Colon (tissue), 2 donors: ENCODE measurements around the gene TMEM208.

ENCODE experiments used
- FAIRE-seq: peaks from 2 replicates; lab custom pipeline; 2012; peaks lifted over from hg19 to GRCh38; lab: Jason Lieb, UNC
- donor health status: control.
- donor health status: control.

Gene TMEM208

DNA sequence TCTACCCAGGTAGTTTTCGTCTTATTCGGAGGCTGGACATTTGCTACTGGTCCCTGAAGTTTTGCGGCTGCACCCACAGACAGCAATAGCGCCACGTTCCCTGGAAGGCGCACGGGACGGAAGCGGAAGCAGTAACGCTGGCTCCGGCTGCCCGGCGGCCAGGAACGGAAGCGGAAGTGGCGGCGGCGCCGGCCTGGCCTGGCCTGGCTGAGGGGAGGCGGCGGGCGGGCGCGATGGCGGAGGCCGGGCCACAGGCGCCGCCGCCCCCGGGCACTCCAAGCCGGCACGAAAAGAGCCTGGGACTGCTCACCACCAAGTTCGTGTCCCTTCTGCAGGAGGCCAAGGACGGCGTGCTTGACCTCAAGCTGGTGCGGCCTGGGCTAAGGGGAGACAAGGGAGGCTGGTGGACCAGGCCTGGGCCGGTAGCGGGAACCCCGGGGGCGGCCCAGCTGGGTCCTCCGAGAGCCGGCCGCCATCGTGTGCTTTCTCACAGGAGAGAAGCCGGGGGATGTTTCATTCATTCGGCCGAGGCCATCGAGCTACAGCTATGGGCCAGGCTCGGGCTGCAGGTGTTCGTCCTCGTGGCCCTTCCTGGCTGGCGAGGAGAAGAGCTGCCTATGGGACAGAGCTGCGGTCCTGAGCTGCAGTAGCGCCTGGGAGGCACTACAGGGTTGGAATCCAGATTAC, 34.8 kb upstream of the TMEM208 start, which contains the start of gene E2F4:
Gene E2F4, plus strand, starts transcription at position 161 of the 687 bp plus-strand sequence. Its CDS starts 73 bp downstream, at position 234.
- no peak for FAIRE-seq

DNA sequence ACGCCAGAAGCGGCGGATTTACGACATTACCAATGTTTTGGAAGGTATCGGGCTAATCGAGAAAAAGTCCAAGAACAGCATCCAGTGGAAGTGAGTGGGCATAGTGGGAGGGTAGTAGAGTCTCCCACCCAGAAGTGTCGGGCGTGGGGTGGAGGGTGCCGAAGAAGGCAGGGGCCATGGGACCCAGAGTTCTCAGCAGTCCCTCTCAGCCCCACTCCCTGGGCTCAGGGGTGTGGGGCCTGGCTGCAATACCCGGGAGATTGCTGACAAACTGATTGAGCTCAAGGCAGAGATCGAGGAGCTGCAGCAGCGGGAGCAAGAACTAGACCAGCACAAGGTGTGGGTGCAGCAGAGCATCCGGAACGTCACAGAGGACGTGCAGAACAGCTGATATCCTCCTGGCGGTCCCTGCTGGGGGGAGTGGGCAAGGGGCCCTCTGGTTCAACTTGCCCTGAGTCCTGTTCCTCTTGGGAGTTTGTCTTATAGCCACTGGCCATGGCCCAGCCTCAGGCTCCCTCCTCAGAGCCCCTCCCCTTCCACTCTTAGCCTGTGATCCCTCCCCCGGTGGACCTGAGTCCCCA, 34.1 kb upstream of the TMEM208 start:
- no peak for FAIRE-seq

DNA sequence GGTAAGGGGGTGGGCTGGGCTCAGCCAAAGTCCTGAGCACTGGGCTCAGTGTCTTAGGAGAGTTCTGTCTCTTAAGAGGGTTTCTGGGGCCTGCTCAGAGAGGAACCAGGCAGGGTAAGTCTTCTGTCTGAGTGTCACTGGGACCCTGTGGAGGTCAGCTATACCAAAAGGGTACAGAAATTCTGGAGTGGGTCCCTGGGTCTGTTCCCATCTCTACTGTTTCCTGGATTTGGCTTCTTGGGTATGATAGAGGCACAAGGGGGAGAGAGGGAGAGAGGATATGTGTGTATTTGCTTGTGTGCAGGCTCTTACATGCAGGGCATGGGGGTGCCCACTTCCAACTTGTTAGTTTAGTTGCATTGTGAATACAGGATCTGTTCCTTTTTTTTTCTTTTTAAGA, 33.4 kb upstream of the TMEM208 start:
- no peak for FAIRE-seq

DNA sequence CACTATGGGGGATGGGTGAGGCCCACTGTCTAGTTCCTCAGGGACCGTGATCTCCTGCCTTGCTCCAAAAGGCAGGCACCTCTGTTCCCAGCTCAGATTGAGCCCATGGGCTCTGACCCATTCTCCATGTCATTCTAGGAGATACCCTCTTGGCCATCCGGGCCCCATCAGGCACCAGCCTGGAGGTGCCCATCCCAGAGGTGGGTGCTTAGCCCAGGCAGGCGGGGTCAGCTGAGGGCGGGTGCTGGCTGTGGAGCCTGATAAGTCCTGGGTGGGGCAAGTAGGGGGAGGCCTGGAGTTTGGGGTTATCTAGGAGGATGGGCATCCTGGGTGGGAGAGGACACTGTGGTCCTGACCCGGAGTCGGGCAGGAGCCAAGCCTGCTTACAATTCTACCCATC, 32.7 kb upstream of the TMEM208 start:
- no peak for FAIRE-seq

DNA sequence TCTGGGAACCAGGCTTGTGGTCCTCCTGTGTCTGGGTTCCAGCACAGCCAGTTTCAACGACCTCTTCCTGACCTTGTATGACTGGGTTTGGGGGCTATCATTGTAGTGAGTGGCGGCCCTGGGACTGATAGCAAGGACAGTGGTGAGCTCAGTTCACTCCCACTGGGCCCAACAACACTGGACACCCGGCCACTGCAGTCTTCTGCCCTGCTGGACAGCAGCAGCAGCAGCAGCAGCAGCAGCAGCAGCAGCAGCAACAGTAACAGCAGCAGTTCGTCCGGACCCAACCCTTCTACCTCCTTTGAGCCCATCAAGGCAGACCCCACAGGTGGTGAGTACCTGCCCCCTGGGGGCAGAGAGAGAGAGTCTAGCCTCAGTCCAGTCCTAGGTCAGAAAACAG, 31.3 kb upstream of the TMEM208 start:
- no peak for FAIRE-seq

DNA sequence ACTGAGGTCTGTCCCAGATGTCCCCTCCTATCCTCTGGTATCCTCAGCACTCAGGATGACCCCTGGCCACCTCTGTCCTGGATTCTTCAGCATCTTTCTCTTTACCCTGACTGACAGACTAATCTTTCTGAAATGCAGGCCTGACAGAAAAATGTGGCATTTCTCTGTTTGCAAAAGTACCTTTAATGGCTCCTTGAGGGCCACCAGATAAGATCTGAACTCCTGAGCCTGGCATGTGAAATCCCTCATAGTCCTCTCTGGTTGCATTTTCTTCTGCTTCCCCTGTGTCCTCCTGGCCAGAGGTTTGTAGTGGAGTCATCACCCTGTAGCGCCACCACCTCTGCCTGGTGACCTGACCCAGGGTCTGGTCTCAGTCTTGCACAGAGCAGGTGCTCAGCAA, 30.0 kb upstream of the TMEM208 start:
- no peak for FAIRE-seq

DNA sequence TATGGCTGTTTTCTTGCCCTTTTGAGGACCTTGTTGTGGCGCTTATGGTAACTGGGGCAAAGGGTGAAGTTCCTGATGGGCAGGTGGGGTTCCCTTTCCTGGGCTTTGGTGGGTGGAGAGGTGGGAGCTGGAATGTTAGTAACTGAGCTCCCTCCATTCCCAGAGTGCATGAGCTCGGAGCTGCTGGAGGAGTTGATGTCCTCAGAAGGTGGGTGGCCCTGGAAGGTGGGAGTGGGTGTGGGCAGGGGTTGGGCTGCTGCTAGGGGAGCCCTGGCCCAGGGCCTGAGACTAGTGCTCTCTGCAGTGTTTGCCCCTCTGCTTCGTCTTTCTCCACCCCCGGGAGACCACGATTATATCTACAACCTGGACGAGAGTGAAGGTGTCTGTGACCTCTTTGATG, 29.2 kb upstream of the TMEM208 start:
- FAIRE-seq: no peak

DNA sequence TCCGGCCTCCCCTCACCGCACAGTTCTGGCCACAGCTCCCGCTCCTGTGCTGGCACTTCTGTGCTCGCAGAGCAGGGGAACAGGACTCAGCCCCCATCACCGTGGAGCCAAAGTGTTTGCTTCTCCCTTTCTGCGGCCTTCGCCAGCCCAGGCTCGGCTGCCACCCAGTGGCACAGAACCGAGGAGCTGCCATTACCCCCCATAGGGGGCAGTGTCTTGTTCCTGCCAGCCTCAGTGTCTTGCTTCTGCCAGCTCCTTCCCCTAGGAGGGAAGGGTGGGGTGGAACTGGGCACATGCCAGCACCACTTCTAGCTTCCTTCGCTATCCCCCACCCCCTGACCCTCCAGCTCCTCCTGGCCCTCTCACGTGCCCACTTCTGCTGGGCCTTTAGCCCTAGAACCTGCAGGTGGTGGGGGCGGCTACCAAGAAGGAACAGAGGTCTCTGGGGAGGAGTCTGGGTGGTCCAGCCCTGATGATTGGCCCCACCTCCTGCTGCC, 28.6 kb upstream of the TMEM208 start:
- FAIRE-seq: no peak

DNA sequence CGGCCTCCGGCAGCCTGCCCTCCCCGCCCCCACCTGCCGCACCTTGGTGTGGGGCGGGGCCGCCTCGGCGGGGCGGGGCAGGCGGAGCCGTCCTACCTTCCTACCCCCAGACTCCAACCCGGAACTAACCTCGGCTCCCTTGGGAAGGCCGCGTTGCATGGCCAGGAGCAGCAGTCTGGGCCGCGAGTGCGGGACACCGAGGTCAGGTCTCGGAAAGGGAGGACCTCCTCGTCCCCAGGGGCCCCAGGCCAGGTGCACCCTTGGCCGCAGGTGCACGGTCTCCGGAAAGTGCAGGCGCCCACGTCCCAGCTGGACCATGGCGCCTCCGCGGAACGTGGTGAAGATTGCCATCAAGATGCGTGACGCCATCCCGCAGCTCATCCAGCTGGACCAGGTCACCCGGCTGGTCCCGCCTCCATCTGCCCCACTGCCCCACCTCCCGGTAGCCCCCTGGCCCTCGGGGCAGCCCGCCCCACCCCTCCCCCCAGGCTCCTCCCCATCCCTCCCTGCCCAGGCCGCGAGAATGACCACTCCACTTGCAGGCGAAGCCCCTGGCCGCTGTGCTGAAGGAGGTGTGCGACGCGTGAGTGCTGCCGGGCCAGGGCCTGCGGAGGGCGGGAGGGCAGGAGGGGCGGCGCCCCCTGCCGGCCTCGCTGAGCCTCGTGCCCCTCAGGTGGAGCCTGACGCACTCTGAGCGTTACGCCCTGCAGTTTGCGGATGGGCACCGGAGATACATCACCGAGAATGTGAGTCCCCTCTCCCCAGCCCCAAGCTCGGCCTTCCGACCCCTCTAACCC, 27.7 kb upstream of the TMEM208 start, which contains the start of gene ELMO3:
Gene ELMO3, plus strand, starts transcription at position 121 of the 797 bp plus-strand sequence. Its CDS starts 196 bp downstream, at position 317.
- no peak for FAIRE-seq

DNA sequence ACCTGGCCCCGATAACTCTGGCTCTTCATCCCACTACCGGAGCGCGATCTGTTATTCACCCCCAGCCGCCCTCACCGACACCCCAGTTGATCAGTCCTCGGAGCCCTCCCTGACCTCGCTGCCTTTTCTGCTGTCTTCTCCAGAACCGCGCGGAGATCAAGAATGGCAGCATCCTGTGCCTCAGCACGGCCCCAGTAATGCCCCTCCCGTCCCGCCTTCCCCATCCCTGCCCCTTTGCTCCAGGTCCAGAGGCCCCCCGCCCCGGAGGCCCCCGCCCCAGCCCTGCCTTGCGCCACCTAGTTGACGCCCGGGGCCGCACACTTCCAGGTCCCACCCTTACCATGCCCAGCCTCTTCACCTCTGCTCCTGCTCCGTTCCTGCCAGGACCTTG, 27.1 kb upstream of the TMEM208 start:
- no peak for FAIRE-seq

DNA sequence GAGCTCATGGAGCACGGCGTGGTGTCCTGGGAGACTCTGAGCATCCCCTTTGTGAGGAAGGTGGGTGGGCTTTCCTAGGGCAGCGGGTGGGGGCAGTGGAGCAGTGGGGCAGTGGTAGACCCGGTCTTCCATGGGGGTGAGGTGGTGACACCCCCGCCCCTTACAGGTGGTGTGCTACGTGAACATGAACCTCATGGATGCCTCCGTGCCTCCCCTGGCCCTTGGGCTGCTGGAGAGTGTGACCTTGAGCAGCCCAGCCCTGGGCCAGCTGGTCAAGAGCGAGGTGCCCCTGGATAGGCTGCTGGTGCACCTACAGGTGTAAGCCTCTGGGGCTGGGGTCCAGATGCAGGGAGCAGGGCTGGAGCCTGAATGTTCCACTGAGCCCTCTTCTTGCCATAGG, 26.4 kb upstream of the TMEM208 start:
- FAIRE-seq: no peak

DNA sequence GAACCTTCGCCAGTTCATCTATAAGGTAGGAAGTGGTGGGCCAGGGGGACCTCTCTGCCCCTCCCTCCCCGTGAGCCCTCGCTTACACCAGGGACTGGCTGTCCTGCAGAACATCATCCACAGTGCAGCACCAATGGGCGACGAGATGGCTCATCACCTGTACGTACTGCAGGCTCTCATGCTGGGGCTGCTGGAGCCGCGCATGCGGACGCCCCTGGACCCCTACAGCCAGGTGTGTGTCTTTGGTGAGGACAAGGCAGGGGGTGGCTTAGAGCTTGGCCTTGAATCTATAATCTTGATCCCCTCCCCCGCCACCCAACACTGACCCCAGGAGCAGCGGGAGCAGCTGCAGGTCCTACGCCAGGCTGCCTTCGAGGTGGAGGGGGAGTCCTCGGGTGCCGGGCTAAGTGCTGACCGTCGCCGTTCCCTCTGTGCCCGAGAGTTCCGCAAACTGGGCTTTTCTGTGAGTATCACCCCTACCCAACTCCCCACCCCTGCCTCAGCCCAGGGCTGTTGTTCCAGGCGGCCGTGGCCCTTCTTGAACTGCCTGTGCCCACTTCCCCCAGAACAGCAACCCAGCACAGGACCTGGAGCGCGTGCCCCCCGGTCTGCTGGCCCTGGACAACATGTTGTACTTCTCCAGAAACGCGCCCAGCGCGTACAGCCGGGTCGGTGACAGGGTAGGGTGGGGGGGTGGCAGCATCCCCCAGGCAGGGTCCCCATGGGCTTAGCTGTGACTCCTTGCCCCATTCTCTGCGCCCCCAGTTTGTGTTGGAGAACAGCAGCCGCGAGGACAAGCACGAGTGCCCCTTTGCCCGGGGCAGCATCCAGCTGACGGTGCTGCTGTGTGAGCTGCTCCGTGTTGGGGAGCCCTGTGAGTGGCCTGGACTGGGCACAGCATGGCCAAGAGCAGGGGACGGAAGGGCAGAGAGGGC, 25.3 kb upstream of the TMEM208 start:
- no peak for FAIRE-seq

DNA sequence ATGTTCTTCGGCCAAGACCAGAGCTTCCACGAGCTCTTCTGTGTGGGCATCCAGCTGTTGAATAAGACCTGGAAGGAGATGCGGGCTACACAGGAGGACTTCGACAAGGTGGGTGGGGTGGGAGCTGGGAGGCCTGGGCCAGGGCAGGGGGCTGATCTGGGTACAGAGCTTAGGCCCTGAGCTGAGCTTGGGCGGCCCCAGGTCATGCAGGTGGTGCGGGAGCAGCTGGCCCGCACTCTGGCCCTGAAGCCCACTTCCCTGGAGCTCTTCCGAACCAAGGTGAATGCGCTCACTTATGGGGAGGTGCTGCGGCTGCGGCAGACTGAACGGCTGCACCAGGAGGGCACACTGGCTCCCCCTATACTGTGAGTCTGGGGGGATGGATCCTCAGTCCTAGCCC, 24.5 kb upstream of the TMEM208 start:
- no peak for FAIRE-seq

DNA sequence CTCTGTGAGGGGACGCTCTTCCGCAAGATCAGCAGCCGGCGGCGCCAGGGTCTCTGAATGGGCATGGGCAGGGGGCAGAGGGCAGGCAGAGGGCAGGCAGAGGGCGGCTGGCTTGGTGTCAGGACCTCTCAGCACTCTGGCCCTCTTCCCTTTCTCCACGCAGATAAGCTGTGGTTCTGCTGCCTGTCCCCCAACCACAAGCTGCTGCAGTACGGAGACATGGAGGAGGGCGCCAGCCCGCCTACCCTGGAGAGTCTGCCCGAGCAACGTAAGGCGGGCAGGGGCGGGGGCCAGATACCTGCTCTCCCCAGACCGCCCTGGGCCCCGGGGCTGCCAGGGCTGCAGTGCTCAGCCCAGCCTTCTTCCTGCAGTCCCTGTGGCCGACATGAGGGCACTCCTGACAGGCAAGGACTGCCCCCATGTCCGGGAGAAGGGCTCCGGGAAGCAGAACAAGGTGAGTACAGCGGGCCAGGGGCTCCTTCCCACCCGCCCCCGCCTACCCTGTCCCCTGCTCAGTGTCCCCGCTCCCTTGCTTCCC, 23.9 kb upstream of the TMEM208 start:
- FAIRE-seq: no peak

DNA sequence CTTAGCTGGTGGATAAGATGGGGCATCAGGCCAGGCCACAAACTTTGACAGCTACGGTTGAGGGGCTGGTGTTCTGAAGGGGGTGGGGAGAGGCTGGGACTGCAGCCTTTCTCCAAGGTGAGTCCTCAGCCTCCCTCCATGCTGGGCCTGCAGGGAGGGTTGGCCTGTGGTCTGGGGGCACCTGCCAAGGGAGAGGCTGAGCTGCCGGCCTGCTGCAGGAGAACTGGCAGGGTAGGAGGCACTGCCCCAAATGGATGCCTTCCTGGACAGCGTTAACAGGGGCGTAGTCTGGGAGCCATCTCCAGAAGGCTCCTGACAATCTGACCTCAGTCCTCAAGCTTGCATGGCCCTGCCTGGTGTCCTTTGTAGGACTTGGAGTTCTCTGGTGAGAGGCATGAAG, 22.9 kb upstream of the TMEM208 start:
- FAIRE-seq: no peak

DNA sequence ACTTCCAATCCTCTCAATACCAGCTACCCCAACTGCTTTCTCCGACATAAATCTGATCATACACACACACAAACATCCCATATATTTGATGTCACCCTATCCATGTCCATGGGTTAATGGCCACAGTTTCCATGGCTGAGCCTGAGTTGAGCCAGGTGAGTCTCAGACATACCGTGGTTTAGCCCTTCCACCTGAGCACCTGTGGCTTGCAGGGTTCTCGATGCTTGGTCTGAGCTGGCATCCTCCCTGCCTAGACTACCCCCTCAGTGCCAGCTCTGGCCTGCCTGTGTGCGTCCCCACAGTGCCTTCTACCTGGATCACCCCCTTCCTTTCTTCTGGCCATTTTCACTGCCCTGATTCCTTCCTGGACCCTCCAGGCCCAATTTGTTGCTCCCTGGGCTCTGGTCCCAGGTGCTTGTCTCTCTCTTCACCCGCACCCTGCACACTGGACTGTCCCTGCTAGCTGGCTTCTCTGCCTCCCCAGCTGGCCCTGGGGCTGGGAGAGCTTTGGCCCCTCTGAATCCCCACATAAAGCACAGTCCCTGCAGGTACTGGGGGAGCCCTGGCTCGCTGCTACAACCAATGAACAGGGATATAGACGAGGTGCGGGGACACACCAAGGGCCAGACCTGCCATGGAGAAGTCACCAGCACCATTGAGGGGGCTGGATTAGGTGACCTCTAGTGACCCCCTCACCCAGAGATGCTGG, 20.6 kb upstream of the TMEM208 start:
- FAIRE-seq: no peak

DNA sequence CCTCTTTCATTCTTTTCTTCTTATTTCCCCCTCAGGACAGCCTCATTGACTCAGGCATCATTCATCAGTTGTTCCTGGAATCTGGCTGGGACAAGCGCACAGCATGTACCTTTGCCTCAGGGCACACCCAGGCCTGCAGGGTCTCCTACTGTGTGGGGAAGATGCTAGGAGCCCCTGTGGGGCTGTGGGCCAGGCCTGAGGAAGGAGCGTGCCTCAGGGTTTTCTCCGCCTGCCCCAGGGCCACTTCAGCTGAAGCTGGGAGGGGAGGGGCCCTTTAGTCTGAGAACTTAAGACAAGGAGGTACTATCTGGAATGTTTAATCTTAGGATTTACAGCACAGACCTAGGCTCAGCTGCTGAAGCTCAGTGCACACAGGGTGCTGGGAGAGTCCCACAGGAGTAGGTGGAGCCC, 20.1 kb upstream of the TMEM208 start:
- FAIRE-seq: no peak

DNA sequence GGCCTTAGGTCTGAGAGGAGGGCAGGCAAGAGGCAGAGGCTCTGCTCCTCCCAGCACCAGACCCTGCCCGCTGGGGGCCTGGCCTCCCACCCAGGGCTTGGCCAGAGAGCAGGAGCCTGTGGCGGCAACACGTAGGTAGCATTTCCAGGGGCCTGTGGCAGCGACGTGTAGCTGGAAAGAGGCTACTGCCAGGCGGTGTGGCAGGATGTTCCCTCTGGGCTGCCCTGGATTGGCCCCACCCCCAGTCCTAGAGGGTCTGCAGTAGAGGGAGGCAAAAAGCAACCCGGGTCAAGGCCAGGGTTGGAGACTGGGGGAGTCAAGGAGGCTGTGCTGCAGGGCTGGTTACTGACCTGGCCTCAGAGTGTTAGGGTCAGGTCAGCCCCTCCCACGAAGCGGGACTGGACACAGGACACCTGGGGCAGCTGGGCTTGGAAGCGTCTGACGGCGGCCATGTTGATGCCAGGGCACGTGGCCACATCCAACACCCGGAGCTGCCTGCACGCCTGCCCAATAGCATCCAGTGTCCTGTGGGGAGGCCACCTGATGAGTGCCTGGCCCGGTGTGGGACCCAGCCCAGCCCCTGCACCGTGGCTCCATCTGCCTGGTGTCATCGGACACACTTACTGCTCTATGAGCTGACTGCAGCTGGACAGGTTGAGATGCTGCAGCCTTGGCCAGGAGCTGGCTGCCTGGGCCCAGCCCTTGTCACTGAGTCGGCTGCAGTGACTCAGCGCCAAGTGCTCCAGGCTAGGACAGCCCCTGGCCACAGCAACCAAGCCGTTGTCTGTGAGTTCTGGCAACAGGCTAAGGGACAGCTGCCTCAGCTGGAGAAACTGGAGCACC, 19.5 kb upstream of the TMEM208 start:
- FAIRE-seq: no peak

DNA sequence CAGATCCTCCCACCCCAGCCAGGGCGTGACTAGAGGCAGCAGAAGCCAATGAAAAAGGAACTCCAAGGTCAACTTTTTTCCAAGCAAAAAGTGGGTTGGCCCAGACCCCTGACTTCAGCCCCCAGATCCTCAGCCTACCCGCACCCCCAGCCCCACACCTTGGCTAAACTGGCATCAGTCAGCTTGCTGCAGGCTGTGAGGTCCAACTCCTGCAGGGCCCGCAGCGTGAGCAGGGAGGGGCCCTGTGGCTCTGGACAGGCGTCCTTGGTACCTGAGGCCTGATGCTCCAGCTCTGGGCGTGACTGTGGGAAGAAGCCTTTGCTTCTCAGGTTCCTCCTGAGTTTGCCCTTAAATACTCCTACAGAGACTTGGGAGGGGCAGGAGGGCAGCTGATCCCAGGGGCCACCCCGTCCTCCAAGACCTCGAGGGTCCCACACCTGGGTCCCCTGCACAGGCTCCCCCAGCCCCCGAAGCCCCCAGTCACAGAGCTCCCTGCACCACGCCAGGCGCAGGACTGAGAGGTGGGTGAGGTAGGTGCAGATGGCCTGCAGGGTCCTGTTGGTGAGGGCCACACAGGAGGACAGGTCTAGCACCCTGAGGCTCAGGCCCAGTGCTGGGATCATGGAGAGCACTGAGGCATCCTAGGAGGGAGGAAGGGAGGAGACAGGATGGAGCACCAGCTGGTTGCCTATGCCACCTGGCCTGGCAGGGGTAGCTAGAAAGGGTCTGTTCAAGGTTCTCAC, 18.6 kb upstream of the TMEM208 start:
- no peak for FAIRE-seq
